BLaER1 treated with 17β-estradiol and CSF1 and Interleukin-3, amounts not matched to agents 10 nM and 100 nM (cell line): Measurements from ENCODE around the gene ARSD.
A peak's percentile ranks its signal among the peaks of the same experiment; 100 is the strongest.

Experiments
- H3K27ac ChIP-seq, 11 experiments: shearing (Covaris generic); formaldehyde crosslinking; 2 replicates each; pipeline ENCODE4 v1.8.1; 2022
- H3K27me3 ChIP-seq, 11 experiments: shearing (Covaris generic); formaldehyde crosslinking; 2 replicates each; pipeline ENCODE4 v1.8.1; 2022
- H3K36me3 ChIP-seq, 11 experiments: shearing (Covaris generic); formaldehyde crosslinking; 2 replicates each; pipeline ENCODE4 v1.8.1; 2022
- H3K4me1 ChIP-seq, 10 experiments: shearing (Covaris generic); formaldehyde crosslinking; 2 replicates each; pipeline ENCODE4 v1.8.1; 2022
- H3K4me2 ChIP-seq, 11 experiments: shearing (Covaris generic); formaldehyde crosslinking; 2 replicates each; pipeline ENCODE4 v1.8.1; 2022
- H3K4me3 ChIP-seq, 10 experiments: shearing (Covaris generic); formaldehyde crosslinking; 2 replicates each; pipeline ENCODE4 v1.8.1; 2022
- H3K9ac ChIP-seq, 11 experiments: shearing (Covaris generic); formaldehyde crosslinking; 2 replicates each; pipeline ENCODE4 v1.8.1; 2022
- H3K9me3 ChIP-seq, 11 experiments: shearing (Covaris generic); formaldehyde crosslinking; replicated peaks in 1 of 11; 2 replicates each; pipeline ENCODE4 v1.8.1; 2022
- H4K20me1 ChIP-seq, 11 experiments: shearing (Covaris generic); formaldehyde crosslinking; 2 replicates each; pipeline ENCODE4 v1.8.1; 2022
- Cebpa-rat ChIP-seq, 11 experiments: shearing (Covaris generic); IDR thresholded peaks; 2 replicates each; pipeline ENCODE4 v1.8.1; 2022

Gene ARSD

DNA sequence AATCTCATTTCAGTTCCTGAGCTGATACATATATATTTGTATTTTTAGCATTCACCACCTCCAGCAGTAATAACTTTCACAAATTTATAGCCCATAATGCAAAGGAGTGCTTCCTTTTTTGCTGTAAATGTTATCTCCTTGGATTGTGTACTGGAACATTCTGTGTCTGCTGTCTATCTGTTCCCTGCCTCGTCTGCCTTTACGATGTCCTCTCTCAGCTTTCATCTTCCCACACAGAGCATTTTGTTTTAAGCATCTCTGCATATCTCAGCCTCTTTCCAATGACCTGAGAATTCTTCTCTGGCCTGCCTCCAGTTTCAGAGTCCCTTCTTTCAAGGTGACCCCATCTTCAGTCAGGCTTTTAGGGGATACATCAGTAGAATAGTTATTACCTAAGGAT, 57.3 kb downstream of the ARSD start:
- Histone ChIP-seq H3K4me3 (no peak overlapping the region), H3K9ac (no peak overlapping the region), H4K20me1 (no peaks in the 10 kb centered on the region; a peak in 1 of 22 replicates), H3K27ac (no peak overlapping the region), H3K27me3 (no peaks in the 10 kb centered on the region), H3K4me2 (no peak overlapping the region), H3K9me3 (peaks cover 0 to 9% (median 0%) of the 10 kb centered on the region in 11 experiments; a peak in 1 of 22 replicates), H3K4me1 (no peaks in the 10 kb centered on the region), H3K36me3 (no peaks in the 10 kb centered on the region)
- TF ChIP-seq Cebpa-rat (IDR thresholded peaks at IDR 0.05): no peak

DNA sequence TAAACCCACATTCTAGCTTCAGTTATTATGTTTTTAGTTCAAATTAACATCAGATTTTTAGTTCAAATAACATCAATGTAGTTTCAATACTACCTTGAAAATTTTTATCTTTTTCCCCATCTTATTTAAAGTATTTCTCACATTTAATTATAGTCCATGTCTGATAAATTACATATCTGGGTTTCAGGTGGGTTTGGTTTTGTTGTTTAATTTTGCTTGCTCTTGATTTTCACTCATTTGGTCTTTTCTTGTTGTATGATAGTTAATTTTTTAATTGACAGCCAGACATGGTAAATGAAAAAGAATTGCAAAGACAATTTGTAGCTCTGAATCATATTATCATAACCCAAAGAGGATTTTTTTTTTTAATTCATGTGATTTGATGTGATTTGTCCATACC, 58.5 kb downstream of the ARSD start:
- Histone ChIP-seq H3K9ac (no peak overlapping the region), H3K27ac (no peak overlapping the region), H3K4me2 (no peak overlapping the region), H3K4me1 (no peaks in the 10 kb centered on the region), H3K4me3 (no peak overlapping the region), H3K36me3 (0 out of 22 replicates have a peak, but pooled peaks cover 0 to 6% (median 0%) of the 10 kb centered on the region in 11 experiments), H3K27me3 (no peaks in the 10 kb centered on the region), H3K9me3 (peaks cover 0 to 9% (median 0%) of the 10 kb centered on the region in 11 experiments; a peak in 1 of 22 replicates), H4K20me1 (no peaks in the 10 kb centered on the region; a peak in 1 of 22 replicates)
- TF ChIP-seq Cebpa-rat (IDR thresholded peaks at IDR 0.05): no peak

DNA sequence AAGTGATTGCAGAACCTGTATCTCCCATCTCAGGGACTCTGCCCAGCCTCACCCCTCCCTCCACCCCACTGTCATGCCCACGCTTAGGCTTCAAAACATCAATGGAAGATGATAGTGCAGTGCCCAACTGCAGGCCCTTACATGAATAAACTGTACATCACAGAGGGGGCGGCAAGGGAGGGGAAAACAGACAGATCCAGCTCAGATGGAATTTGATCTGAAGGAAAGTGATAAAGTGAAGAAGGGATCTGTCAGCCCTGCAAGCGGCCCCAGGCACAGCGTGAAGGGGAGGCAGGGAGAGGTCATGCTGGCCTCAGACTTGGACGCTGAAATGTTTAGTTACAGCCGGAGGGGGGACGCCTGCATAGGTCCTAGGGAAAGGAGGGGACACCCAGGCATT, 61.9 kb downstream of the ARSD start:
- Histone ChIP-seq H3K27me3 (no peaks in the 10 kb centered on the region), H3K4me2 (no peak overlapping the region), H4K20me1 (no peaks in the 10 kb centered on the region; a peak in 1 of 22 replicates), H3K9me3 (peaks cover 0 to 9% (median 0%) of the 10 kb centered on the region in 11 experiments; a peak in 1 of 22 replicates), H3K4me1 (no peaks in the 10 kb centered on the region), H3K36me3 (peaks cover 0 to 6% (median 0%) of the 10 kb centered on the region in 11 experiments; a peak in 2 of 22 replicates), H3K27ac (no peak overlapping the region), H3K4me3 (no peak overlapping the region), H3K9ac (no peak overlapping the region)
- TF ChIP-seq Cebpa-rat (IDR thresholded peaks at IDR 0.05): no peak

DNA sequence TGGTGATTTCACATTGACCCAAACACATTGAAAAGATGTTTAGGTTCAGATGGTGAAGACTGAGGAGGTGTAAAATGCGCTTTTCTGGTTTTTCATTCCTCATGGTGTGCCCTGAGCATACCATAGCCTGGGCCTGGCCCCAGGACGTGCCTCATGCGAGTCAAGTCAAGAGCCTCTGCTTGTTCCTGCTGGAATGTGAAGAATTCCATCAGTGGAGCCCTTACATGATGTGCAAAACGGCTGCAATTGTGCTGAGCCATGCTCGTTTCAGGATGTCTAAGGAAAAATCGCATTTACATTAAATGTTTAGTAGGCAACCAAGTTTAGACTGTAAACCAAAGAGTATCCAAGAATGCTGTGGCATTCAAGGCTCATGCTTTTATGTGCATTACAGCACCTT, 65.5 kb downstream of the ARSD start:
- peaks cover 0 to 12% (median 7%) of the 10 kb centered on the region in 10 experiments; a peak in 7 of 20 replicates for H3K4me1 ChIP-seq
- H3K9me3 ChIP-seq: no peaks in the 10 kb centered on the region
- peaks cover 0 to 15% (median 0%) of the 10 kb centered on the region in 11 experiments; a peak in 5 of 22 replicates for H3K36me3 ChIP-seq
- no peaks in the 10 kb centered on the region for H3K27me3 ChIP-seq
- no peak for TF ChIP-seq Cebpa-rat (IDR thresholded peaks at IDR 0.05)
- no peaks in the 10 kb centered on the region; a peak in 1 of 22 replicates for H4K20me1 ChIP-seq
- no peak overlapping the region for H3K9ac ChIP-seq
- H3K4me3 ChIP-seq: no peak overlapping the region
- H3K4me2 ChIP-seq: no peak overlapping the region
- no peak overlapping the region for H3K27ac ChIP-seq

DNA sequence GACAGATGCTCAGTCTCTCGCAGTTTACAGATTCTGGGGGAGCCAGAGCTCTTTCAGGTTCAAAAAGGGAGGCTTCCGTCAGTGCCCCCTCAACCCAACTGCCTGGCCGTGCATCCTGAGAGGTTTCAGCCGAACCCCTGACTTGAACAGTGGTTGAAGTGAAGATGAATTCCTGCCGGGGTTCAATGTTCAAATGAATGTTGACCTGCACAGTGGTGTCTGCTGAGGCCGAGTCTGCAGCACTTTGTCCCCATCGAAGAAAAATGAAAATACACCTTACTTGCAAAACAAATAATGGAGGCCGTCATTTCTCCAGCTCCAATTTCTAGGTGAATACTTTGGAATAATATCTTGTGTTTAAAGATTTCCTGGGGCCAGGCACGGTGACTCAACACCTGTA, 66.7 kb downstream of the ARSD start:
- Histone ChIP-seq H3K9ac (no peak overlapping the region), H3K4me2 (no peak overlapping the region), H3K4me1 (peaks cover 0 to 12% (median 7%) of the 10 kb centered on the region in 10 experiments; a peak in 7 of 20 replicates), H4K20me1 (no peaks in the 10 kb centered on the region), H3K9me3 (no peaks in the 10 kb centered on the region), H3K36me3 (peaks cover 0 to 15% (median 0%) of the 10 kb centered on the region in 11 experiments; a peak in 5 of 22 replicates), H3K27me3 (no peaks in the 10 kb centered on the region), H3K27ac (no peak overlapping the region), H3K4me3 (no peak overlapping the region)
- no peak for TF ChIP-seq Cebpa-rat (IDR thresholded peaks at IDR 0.05)

DNA sequence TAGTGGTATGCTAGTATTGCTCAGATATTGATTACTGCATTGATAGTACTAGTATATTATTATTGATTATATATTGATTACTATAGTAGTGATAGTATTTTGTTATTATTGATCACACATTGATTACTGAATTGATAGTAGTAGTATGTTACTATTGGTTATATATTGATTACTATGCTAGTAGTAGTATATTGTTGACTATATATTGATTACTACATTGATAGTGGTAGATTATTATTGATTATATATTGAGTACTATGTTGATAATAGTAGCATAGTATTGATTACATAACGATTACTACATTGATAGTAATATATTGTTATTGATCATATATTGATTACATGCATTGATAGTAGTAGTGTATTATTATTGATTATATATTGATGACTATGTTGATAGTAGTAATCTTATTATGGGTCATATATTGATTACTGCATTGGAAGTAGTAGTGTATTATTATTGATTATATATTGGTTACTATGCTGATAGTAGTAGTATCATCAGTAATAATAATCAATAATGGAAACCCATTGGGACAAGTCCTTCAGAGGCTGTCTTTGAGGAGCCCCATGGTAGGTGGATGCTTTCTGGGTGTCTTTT, 69.8 kb downstream of the ARSD start:
- no peak for TF ChIP-seq Cebpa-rat (IDR thresholded peaks at IDR 0.05)
- Histone ChIP-seq H4K20me1 (no peaks in the 10 kb centered on the region), H3K27me3 (no peaks in the 10 kb centered on the region), H3K4me3 (no peak overlapping the region), H3K27ac (no peak overlapping the region), H3K4me1 (peaks cover 0 to 12% (median 7%) of the 10 kb centered on the region in 10 experiments; a peak in 7 of 20 replicates), H3K9me3 (peaks cover 0 to 5% (median 0%) of the 10 kb centered on the region in 11 experiments; a peak in 2 of 22 replicates), H3K9ac (no peak overlapping the region), H3K36me3 (peaks cover 0 to 29% (median 9%) of the 10 kb centered on the region in 11 experiments; a peak in 6 of 22 replicates), H3K4me2 (peak overlapping the region in 1 of 11 experiments; percentile 29; a peak in 1 of 22 replicates)

DNA sequence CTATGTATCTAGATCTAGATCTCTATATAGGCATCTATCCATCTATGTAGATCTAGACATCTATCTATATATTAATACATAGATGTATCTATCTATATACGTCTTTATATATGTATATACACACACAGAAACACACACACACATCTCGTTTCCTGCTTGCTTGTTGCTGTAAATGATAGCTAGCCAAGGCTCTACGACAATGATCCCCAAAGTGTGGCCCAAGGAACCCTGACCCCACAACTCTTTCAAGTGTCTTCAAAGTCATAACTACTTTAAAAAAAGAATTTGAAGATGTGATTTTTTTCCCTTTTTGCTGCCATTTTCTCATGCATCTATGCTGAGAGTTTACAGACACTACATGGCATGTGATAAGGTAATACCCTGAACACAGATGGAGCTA, 71.6 kb downstream of the ARSD start:
- Histone ChIP-seq H3K4me2 (no peak overlapping the region), H3K9me3 (peaks cover 0 to 10% (median 3%) of the 10 kb centered on the region in 11 experiments; a peak in 6 of 22 replicates), H3K4me3 (no peak overlapping the region), H3K36me3 (peaks cover 0 to 32% (median 9%) of the 10 kb centered on the region in 11 experiments; a peak in 6 of 22 replicates), H3K4me1 (peaks cover 0 to 12% (median 7%) of the 10 kb centered on the region in 10 experiments; a peak in 7 of 20 replicates), H3K27ac (no peak overlapping the region), H4K20me1 (no peaks in the 10 kb centered on the region), H3K9ac (no peak overlapping the region), H3K27me3 (no peaks in the 10 kb centered on the region)
- TF ChIP-seq Cebpa-rat (IDR thresholded peaks at IDR 0.05): no peak

DNA sequence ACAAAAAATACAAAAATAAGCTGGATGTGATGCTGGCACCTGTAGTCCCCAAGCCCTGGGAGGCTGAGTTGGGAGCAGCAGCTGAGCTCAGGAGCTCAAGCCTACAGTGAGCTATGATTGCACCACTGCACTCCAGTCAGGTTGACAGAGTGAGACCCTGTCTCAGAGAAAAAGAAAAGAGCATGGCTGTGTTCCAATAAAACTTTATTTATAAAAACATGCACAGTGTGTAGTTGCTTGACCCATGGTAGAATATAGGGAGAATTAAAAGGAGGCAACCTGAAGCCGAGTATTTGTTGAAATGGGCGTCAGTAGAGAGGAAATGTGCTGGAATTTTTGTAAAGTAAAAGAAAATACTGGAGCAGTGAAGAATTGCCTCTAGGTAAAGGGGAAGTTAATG, 73.4 kb downstream of the ARSD start:
- no peak for TF ChIP-seq Cebpa-rat (IDR thresholded peaks at IDR 0.05)
- Histone ChIP-seq H3K9me3 (peaks cover 0 to 13% (median 10%) of the 10 kb centered on the region in 11 experiments; a peak in 10 of 22 replicates), H3K36me3 (peaks cover 0 to 18% (median 0%) of the 10 kb centered on the region in 11 experiments; a peak in 4 of 22 replicates), H3K4me1 (peaks cover 0 to 11% (median 5%) of the 10 kb centered on the region in 10 experiments; a peak in 7 of 20 replicates), H3K4me2 (no peak overlapping the region), H4K20me1 (no peaks in the 10 kb centered on the region), H3K9ac (no peak overlapping the region), H3K27ac (no peak overlapping the region), H3K27me3 (no peaks in the 10 kb centered on the region), H3K4me3 (no peak overlapping the region)

DNA sequence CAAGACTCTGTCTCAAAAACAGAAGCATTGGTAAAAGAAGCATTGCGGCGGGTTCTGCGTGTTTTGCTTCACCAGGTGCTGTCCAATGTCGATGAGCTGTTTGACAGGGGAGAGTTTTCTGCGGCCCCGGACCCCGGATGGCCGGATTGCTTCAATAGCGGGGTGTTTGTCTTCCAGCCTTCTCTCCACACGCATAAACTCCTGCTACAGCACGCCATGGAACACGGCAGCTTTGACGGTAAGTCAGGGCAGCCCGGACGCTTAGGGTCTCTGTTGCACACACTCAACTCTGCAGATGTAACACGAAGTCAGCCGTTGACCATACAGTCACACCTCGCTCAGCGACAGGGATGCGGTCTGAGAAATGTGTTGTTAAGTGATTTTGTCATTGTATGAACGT, 74.2 kb downstream of the ARSD start:
- Histone ChIP-seq H3K36me3 (peaks cover 0 to 18% (median 0%) of the 10 kb centered on the region in 11 experiments; a peak in 4 of 22 replicates), H3K27me3 (no peaks in the 10 kb centered on the region), H3K9me3 (peaks cover 0 to 13% (median 10%) of the 10 kb centered on the region in 11 experiments; a peak in 10 of 22 replicates), H3K9ac (no peak overlapping the region), H4K20me1 (no peaks in the 10 kb centered on the region), H3K27ac (no peak overlapping the region), H3K4me1 (peaks cover 0 to 4% (median 0%) of the 10 kb centered on the region in 10 experiments; a peak in 5 of 20 replicates), H3K4me3 (no peak overlapping the region), H3K4me2 (no peak overlapping the region)
- no peak for TF ChIP-seq Cebpa-rat (IDR thresholded peaks at IDR 0.05)
